ENCODE measurements around the gene PLA2G4A.

The PLA2G4A gene

DNA sequence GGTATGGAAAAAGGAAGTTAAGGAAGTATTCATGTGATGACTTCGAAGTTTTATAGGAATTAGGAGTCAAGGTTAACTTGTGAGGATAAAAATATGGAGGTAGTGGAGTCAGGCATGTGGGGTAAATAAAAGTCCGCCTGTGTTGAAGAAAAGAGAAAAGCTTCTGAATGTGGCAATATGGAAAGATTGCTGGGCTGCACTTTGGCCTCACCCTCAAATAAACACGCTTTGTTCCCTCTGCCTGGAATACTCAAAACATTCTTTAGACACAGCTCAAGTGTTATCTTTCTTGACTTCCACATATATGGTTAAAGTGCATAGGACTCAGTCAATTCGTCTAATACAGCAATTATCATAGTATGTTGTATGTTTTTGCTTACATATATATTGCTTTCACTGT lies 137.7 kb downstream of the PLA2G4A start:
- FAIRE-seq (peak; percentile 76), DNase-seq (ENCODE audit: insufficient read length) (no peak)
- TF ChIP-seq POLR2AphosphoS5 (IDR thresholded peaks at IDR 0.05; ENCODE audit: low read depth, low read length): no peak
- TF ChIP-seq TAF1 (IDR thresholded peaks at IDR 0.05; ENCODE audit: borderline replicate concordance, low read depth, low read length): no peak
- no peak for TF ChIP-seq POLR2A (IDR thresholded peaks at IDR 0.05; ENCODE audit: low read depth, low read length)

DNA sequence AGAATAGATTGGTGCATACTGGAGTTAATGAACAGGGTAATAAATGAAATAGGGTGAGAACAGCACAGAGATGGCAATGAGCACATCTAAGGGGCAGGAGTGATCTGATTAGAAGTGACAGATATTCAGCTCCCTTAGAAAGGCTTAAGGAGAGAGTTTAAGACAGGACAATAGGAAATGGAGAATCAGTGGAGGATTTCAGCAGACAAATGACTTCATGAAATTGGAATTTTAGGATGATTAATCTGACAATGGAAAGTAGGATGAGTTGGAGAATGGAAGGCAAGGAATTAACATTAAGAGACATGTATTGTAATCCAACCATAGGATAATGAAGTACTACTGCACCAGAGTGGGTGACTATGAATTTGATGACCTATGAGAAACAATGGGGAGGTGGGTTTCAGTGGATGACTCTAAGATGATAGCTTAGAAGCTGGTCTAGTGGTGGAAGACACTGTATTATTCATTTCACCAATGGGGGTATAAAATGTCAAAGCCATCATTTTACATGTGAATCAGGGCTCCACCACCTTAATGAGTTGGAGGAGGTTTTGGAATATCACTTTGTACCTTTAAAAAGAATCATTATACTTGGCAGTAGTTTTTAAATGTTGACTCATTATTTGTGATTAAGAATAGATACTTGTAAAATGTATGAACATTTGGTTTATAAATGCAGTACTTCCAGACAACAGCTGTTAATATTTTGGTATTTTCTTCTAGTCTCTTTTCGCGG lies 139.1 kb downstream of the PLA2G4A start:
- TF ChIP-seq POLR2AphosphoS5 (IDR thresholded peaks at IDR 0.05; ENCODE audit: low read depth, low read length) (no peak), TAF1 (IDR thresholded peaks at IDR 0.05; ENCODE audit: borderline replicate concordance, low read depth, low read length) (no peak)
- DNase-seq (ENCODE audit: insufficient read length): no peak
- FAIRE-seq: no peak

DNA sequence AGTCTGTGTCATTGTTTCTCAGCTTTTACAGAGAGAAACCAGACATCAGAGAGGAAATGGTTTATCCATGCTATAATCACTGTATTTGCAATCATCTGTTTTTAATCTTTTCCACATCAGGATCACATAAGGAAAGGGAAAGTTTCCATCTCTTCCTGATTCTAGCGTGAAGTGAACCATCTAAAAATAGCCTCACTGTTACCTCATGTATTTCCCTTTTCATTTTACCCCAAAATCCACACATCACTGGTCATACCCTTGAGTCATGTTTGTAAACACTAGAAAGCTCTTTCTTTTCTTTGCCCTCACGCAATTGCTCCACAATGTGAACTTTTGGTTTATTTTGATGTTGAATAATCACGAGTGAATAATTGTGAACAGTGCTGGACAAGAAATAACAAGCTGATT lies 146.0 kb downstream of the PLA2G4A start:
- no peak for FAIRE-seq
- DNase-seq (ENCODE audit: insufficient read length): no peak

DNA sequence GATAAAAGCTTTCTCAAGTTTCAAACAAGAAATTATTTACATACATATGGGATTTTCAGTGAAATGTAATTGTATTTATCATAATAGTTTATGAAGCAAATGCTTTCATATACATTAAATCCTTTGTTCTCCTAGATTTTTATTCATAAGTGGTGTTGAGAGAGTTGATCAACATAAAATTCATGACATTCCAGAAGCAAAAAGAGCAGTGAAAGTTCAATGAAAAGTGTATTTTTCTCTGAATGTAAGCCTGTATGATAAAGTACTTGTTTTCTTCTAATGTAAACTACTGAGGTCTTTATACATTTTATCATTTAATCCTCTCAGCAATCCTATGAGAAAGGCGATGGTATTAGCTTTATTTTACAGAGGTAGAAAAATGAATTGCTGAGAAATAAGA lies 146.5 kb downstream of the PLA2G4A start:
- no peak for FAIRE-seq
- TF ChIP-seq TAF1 (IDR thresholded peaks at IDR 0.05; ENCODE audit: borderline replicate concordance, low read depth, low read length) (no peak), POLR2A (IDR thresholded peaks at IDR 0.05; ENCODE audit: low read depth, low read length) (no peak), POLR2AphosphoS5 (IDR thresholded peaks at IDR 0.05; ENCODE audit: low read depth, low read length) (no peak)
- DNase-seq (ENCODE audit: insufficient read length): no peak

More for the DNA sequence above, 146.0 kb downstream of the PLA2G4A start:
- TF ChIP-seq POLR2AphosphoS5 (IDR thresholded peaks at IDR 0.05; ENCODE audit: low read depth, low read length): no peak
- no peak for TF ChIP-seq TAF1 (IDR thresholded peaks at IDR 0.05; ENCODE audit: borderline replicate concordance, low read depth, low read length)
- TF ChIP-seq POLR2A (IDR thresholded peaks at IDR 0.05; ENCODE audit: low read depth, low read length): no peak

DNA sequence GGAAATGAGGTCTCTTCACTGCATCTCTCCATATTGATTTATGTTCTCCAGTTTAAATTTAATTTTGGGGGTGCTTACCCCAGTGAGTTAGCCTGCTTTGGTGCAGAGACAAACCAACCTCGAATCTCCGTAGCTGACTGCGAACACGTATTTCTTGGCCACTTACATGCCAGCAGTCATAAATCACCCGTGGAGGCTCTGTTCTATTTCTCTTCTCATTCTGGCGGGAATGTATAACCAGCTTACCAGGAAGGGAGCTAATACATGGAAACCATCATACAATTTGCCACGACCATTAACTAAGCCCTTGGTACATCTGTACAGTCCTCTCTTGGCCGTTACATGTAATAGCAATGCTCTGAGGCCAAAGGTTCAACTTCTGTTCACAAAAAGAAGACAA lies 148.0 kb downstream of the PLA2G4A start:
- no peak for FAIRE-seq
- TF ChIP-seq POLR2AphosphoS5 (IDR thresholded peaks at IDR 0.05; ENCODE audit: low read depth, low read length) (no peak), POLR2A (IDR thresholded peaks at IDR 0.05; ENCODE audit: low read depth, low read length) (no peak), TAF1 (IDR thresholded peaks at IDR 0.05; ENCODE audit: borderline replicate concordance, low read depth, low read length) (no peak)
- DNase-seq (ENCODE audit: insufficient read length): no peak

DNA sequence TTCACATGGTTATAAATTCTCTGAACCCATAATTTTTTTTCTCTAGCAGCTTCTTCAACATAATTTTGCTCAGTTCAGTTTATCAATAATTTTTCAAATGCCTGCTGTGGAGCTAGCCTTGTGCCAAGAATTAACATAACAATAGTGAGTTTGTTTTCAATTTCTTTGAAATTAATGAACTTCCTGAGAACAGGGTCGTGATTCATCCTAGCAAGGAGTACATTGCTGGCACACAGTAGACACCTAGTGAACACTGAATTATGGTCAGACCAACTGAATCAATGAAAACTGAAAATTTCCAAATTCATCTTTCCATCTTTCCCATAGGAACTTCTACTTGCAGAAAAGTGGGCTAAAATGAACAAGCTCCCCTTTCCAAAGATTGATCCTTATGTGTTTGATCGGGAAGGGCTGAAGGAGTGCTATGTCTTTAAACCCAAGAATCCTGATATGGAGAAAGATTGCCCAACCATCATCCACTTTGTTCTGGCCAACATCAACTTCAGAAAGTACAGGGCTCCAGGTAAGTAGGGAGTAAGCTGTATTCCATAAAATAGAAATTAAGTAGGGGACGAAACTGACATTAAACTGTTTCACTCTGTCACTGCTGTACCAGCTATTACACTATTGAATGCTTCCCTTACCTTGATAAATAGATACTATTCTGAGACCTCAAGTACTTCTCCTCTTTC lies 148.7 kb downstream of the PLA2G4A start:
- FAIRE-seq: peak; percentile 77
- TF ChIP-seq TAF1 (IDR thresholded peaks at IDR 0.05; ENCODE audit: borderline replicate concordance, low read depth, low read length): no peak
- no peak for TF ChIP-seq POLR2A (IDR thresholded peaks at IDR 0.05; ENCODE audit: low read depth, low read length)
- no peak for TF ChIP-seq POLR2AphosphoS5 (IDR thresholded peaks at IDR 0.05; ENCODE audit: low read depth, low read length)
- DNase-seq (ENCODE audit: insufficient read length): no peak

DNA sequence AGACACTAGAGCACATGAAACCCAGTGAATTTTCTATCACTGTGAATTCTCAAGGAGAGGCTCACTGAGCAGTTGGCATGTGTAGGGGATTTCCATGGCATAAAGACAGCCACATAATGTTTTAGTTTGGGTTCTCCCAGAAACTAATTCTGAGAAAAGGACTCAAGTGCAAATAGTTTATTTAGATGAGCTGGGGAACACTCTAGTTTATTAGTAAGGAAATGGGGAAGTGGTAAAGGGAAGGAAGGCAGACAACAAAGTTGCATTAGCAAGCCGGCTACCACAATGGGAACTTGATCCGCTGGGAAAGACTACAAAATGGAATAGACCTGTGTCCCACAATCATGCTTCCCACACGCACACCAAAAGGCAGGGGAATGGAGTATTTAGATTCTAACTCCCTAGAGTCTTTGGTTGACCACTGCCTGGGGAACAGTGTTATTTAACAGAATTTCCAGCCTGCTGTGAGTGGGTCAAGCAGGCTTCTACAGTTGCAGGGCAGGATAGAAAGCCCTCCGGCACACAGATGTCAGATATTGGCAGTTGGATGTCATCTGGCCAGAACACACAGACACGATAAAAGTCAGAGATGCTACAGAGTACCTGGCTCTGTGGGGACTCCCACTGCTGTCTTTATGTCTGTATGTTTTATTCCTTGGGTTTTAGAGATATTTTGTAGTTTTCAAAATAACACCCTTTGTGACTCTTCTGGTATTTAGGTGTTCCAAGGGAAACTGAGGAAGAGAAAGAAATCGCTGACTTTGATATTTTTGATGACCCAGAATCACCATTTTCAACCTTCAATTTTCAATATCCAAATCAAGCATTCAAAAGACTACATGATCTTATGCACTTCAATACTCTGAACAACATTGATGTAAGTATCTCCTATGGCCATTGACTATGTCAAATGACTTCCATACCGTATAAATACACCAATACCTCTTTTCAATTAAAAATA lies 150.1 kb downstream of the PLA2G4A start:
- FAIRE-seq: peak; percentile 81
- DNase-seq (ENCODE audit: insufficient read length): no peak
- TF ChIP-seq TAF1 (IDR thresholded peaks at IDR 0.05; ENCODE audit: borderline replicate concordance, low read depth, low read length) (no peak), POLR2AphosphoS5 (IDR thresholded peaks at IDR 0.05; ENCODE audit: low read depth, low read length) (no peak), POLR2A (IDR thresholded peaks at IDR 0.05; ENCODE audit: low read depth, low read length) (no peak)

DNA sequence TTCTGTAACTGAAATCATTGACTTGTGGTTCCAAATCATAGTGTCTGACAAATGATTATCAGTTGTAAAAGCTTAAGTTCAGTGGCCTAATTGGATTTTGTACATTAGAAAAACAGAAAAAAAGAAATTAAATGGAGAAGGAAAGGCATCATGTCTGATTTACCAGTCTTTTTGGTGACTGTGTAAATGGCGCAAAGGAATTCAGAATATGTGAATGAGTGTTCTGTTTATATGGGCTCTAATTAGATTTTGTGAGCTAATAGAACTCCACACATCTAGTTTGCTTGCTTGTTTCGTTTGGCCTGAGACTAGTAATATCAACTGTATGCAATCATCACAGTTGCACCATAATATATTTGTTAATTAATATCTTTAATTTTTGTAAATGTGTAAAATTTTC lies 151.7 kb downstream of the PLA2G4A start:
- DNase-seq (ENCODE audit: insufficient read length): no peak
- no peak for TF ChIP-seq TAF1 (IDR thresholded peaks at IDR 0.05; ENCODE audit: borderline replicate concordance, low read depth, low read length)
- TF ChIP-seq POLR2A (IDR thresholded peaks at IDR 0.05; ENCODE audit: low read depth, low read length): no peak
- no peak for TF ChIP-seq POLR2AphosphoS5 (IDR thresholded peaks at IDR 0.05; ENCODE audit: low read depth, low read length)
- FAIRE-seq: no peak

DNA sequence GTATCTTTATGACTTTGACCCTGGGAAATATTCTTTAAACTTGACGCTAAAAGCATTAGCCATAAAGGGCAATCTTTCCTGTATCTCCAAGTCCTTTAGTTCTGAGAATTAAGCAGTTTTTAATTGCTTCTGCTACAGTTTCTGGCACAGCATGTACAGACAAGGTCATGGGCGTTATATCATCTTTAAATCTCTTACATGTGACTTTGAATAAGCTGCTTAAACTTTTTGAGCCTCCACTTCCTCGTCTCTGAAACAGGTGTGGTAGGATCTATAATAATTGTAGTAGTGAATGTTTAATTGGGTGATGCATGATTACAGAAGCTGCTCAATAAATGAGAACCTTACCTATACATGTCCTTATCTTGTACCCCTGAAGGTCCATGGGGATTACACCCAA lies 153.4 kb downstream of the PLA2G4A start:
- no peak for TF ChIP-seq POLR2A (IDR thresholded peaks at IDR 0.05; ENCODE audit: low read depth, low read length)
- TF ChIP-seq TAF1 (IDR thresholded peaks at IDR 0.05; ENCODE audit: borderline replicate concordance, low read depth, low read length): no peak
- no peak for TF ChIP-seq POLR2AphosphoS5 (IDR thresholded peaks at IDR 0.05; ENCODE audit: low read depth, low read length)
- FAIRE-seq (no peak), DNase-seq (ENCODE audit: insufficient read length) (no peak)

DNA sequence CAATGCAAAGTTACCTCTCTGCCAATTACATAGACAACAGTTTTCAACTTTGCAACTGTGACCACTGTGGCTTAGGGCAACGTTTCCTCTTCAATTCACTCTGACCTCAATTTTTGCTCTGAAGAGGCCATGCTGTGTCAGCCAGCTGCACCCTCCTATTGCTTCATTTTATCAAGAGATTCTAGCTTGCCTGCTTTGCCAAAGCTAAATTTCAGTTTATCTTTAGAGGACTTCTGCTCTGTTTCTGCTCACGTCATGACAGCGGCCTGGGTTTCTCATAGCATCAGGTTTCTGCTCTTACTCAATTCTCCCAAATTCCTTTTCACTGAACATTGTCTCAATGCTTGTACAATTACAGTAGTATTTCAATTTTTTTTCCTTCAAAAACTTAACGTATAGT lies 154.6 kb downstream of the PLA2G4A start:
- no peak for FAIRE-seq

DNA sequence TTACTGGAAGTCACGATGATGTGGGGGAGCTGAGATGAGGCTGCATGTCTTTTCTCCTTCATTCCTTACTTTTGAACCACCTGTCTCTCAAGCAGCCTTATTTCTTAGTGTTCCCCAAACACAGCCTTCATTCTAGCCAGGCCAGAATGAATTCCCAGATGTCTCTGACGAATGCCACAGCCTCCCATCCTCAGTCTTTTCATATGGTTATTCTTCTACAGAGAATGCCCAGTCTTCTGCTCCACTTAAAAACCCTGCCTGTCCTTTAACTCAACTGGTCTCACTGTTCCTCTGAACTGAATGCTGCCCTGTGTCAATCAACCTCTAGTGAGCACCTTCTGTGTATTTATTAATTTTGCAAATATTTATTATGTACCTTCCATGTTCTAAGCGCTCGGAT lies 156.2 kb downstream of the PLA2G4A start:
- TF ChIP-seq TAF1 (IDR thresholded peaks at IDR 0.05; ENCODE audit: borderline replicate concordance, low read depth, low read length) (no peak), POLR2AphosphoS5 (IDR thresholded peaks at IDR 0.05; ENCODE audit: low read depth, low read length) (no peak), POLR2A (IDR thresholded peaks at IDR 0.05; ENCODE audit: low read depth, low read length) (no peak)
- no peak for DNase-seq (ENCODE audit: insufficient read length)
- FAIRE-seq: no peak

More for the DNA sequence above, 154.6 kb downstream of the PLA2G4A start:
- TF ChIP-seq TAF1 (IDR thresholded peaks at IDR 0.05; ENCODE audit: borderline replicate concordance, low read depth, low read length) (no peak), POLR2AphosphoS5 (IDR thresholded peaks at IDR 0.05; ENCODE audit: low read depth, low read length) (no peak), POLR2A (IDR thresholded peaks at IDR 0.05; ENCODE audit: low read depth, low read length) (no peak)
- DNase-seq (ENCODE audit: insufficient read length): no peak
